ENCODE data around the gene RAC2. TPM values are rescaled to one million over a fixed set of nuclear protein-coding genes. Genes with fewer than 3 reads are reported as not detected.

The RAC2 gene
- total RNA-seq, 5 donors from 2014 or later (not counting 1 experiment from before 2014, with no cell fraction given), result 353 to 413 (median 385) TPM

GRCh38 chr22:37215890-37216289 is 28.2 kb downstream of the RAC2 start:
- Histone ChIP-seq H3K4me3 (ENCODE audit: control insufficient read depth in 1 of 2, extremely low read depth in 1 of 2, low read length in 1 of 2) (no peak overlapping the region), H3K27ac (ENCODE audit: low read length) (no peak overlapping the region), H3K27me3 (replicated peaks in 1 of 2; ENCODE audit: control insufficient read depth in 2 of 2, extremely low read depth in 1 of 2, insufficient read depth in 2 of 2, low read length in 1 of 2) (no peaks in the 10 kb centered on the region), H3K9me3 (no peaks in the 10 kb centered on the region), H3K4me1 (ENCODE audit: control insufficient read depth in 1 of 2, extremely low read depth in 1 of 2, insufficient read depth in 2 of 2, low read length in 2 of 2) (peaks cover 39 to 60% of the 10 kb centered on the region in 2 experiments), H3K36me3 (ENCODE audit: control insufficient read depth in 2 of 2, extremely low read depth in 1 of 2, insufficient read depth in 1 of 2, low read length in 1 of 2) (peaks cover 3 to 13% of the 10 kb centered on the region in 2 donors)
- no peaks in the 10 kb centered on the region for H3K27me3 Mint-ChIP-seq
- peak overlapping the region; percentile 22 to 39 for H3K27ac Mint-ChIP-seq
- H3K4me1 Mint-ChIP-seq, result peaks cover 63 to 87% (median 68%) of the 10 kb centered on the region in 3 donors
- peaks cover 0 to 3% (median 0%) of the 10 kb centered on the region in 3 donors for H3K9me3 Mint-ChIP-seq
- ATAC-seq (replicated peaks in 1 of 4) (no peak), DNase-seq (no peak)
- ChIA-PET POLR2A (interaction anchor here in 1 of 2 donors (0.5 to 0.6 kb wide), 2 partner anchors 25 to 326 kb away, joined by 3 read pairs; no protein-coding TSS in a partner anchor), CTCF (no interaction called here)
- no peak overlapping the region for H3K4me3 Mint-ChIP-seq
- no CpG with 5 or more reads among the region's 9 CpGs for WGBS (ENCODE audit: insufficient coverage)
- H3K36me3 Mint-ChIP-seq, result peaks cover 15% of the 10 kb centered on the region

GRCh38 chr22:37214731-37215030 is 29.4 kb downstream of the RAC2 start:
- Histone ChIP-seq H3K27me3 (replicated peaks in 1 of 2; ENCODE audit: control insufficient read depth in 2 of 2, extremely low read depth in 1 of 2, insufficient read depth in 2 of 2, low read length in 1 of 2) (no peaks in the 10 kb centered on the region), H3K4me3 (ENCODE audit: control insufficient read depth in 1 of 2, extremely low read depth in 1 of 2, low read length in 1 of 2) (no peak overlapping the region), H3K4me1 (ENCODE audit: control insufficient read depth in 1 of 2, extremely low read depth in 1 of 2, insufficient read depth in 2 of 2, low read length in 2 of 2) (peaks cover 36 to 48% of the 10 kb centered on the region in 2 experiments), H3K36me3 (ENCODE audit: control insufficient read depth in 2 of 2, extremely low read depth in 1 of 2, insufficient read depth in 1 of 2, low read length in 1 of 2) (peaks cover 3 to 15% of the 10 kb centered on the region in 2 donors), H3K9me3 (no peaks in the 10 kb centered on the region), H3K27ac (ENCODE audit: low read length) (no peak overlapping the region)
- DNase-seq (no peak), ATAC-seq (replicated peaks in 1 of 4) (no peak)
- peak overlapping the region; percentile 4 to 69 for H3K27ac Mint-ChIP-seq
- no peaks in the 10 kb centered on the region for H3K9me3 Mint-ChIP-seq
- POLR2A ChIA-PET, result no interaction called here
- CTCF ChIA-PET, result no interaction called here
- H3K27me3 Mint-ChIP-seq, result no peaks in the 10 kb centered on the region
- H3K36me3 Mint-ChIP-seq, result peaks cover 13% of the 10 kb centered on the region
- peaks cover 56 to 77% (median 62%) of the 10 kb centered on the region in 3 donors for H3K4me1 Mint-ChIP-seq
- no peak overlapping the region for H3K4me3 Mint-ChIP-seq
- WGBS (ENCODE audit: insufficient coverage), result 97% methylated on average over 9 of the region's 13 CpGs

- Histone ChIP-seq H3K27ac (ENCODE audit: low read length) (no peak overlapping the region), H3K9me3 (no peaks in the 10 kb centered on the region), H3K4me3 (ENCODE audit: control insufficient read depth in 1 of 2, extremely low read depth in 1 of 2, low read length in 1 of 2) (no peak overlapping the region), H3K4me1 (ENCODE audit: control insufficient read depth in 1 of 2, extremely low read depth in 1 of 2, insufficient read depth in 2 of 2, low read length in 2 of 2) (peaks cover 31 to 45% of the 10 kb centered on the region in 2 experiments), H3K27me3 (replicated peaks in 1 of 2; ENCODE audit: control insufficient read depth in 2 of 2, extremely low read depth in 1 of 2, insufficient read depth in 2 of 2, low read length in 1 of 2) (no peaks in the 10 kb centered on the region), H3K36me3 (ENCODE audit: control insufficient read depth in 2 of 2, extremely low read depth in 1 of 2, insufficient read depth in 1 of 2, low read length in 1 of 2) (peaks cover 3 to 15% of the 10 kb centered on the region in 2 donors)
- H3K36me3 Mint-ChIP-seq, result peaks cover 13% of the 10 kb centered on the region
- H3K4me1 Mint-ChIP-seq, result peaks cover 56 to 77% (median 61%) of the 10 kb centered on the region in 3 donors
- no peak overlapping the region for H3K4me3 Mint-ChIP-seq
- DNase-seq (no peak), ATAC-seq (replicated peaks in 1 of 4) (no peak)
- H3K27ac Mint-ChIP-seq, result peak overlapping the region; percentile 39 to 69
- H3K27me3 Mint-ChIP-seq, result no peaks in the 10 kb centered on the region
- ChIA-PET CTCF (no interaction called here), POLR2A (no interaction called here)
- H3K9me3 Mint-ChIP-seq, result no peaks in the 10 kb centered on the region
- 91% methylated on average over 8 of the region's 13 CpGs for WGBS (ENCODE audit: insufficient coverage)
Observed at GRCh38 chr22:37213941-37214730, 29.9 kb downstream of the RAC2 start.

DNA sequence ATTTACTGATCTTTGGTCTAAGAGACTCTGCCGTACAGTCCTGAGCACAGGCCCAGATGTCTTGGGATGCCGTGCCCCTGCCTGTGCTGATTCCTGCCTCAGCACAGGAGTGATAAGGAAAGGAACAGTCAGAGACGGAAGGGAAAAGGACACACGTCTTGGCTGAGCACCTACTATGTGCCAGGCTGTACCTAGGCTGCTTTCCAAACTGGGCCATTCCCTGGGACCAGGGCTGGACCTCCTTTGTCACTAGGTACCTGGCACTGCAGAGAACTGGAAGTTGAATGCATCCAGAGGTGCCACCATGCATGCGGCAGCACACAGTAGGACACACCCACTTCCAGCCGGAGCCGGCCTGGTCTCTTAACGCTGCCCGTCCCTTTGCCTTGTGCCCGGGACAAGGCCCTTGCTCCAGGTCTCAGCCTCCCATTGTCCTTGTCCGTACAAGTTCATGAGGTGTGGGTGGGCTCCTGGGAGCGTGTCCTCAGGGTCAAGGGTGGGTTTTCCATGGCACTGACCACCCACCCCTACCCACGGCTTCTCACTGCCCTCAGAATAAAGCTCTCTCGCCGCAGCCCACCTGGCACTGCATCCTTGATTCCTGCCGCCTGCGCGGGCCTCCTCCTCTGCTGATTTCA is 30.7 kb downstream of the RAC2 start:
- H3K4me3 Mint-ChIP-seq, result no peak overlapping the region
- peaks cover 30 to 45% of the 10 kb centered on the region in 2 experiments for H3K4me1 ChIP-seq (ENCODE audit: control insufficient read depth in 1 of 2, extremely low read depth in 1 of 2, insufficient read depth in 2 of 2, low read length in 2 of 2)
- POLR2A ChIA-PET, result no interaction called here
- H3K36me3 ChIP-seq (ENCODE audit: control insufficient read depth in 2 of 2, extremely low read depth in 1 of 2, insufficient read depth in 1 of 2, low read length in 1 of 2), result peaks cover 3 to 15% of the 10 kb centered on the region in 2 donors
- H3K27ac Mint-ChIP-seq, result peak overlapping the region in 1 of 2 donors; percentile 39
- WGBS (ENCODE audit: insufficient coverage), result 90% methylated on average over 6 of the region's 18 CpGs
- no peak overlapping the region for H3K27ac ChIP-seq (ENCODE audit: low read length)
- CTCF ChIA-PET, result no interaction called here
- H3K27me3 ChIP-seq (replicated peaks in 1 of 2; ENCODE audit: control insufficient read depth in 2 of 2, extremely low read depth in 1 of 2, insufficient read depth in 2 of 2, low read length in 1 of 2), result no peaks in the 10 kb centered on the region
- H3K36me3 Mint-ChIP-seq, result peaks cover 13% of the 10 kb centered on the region
- no peaks in the 10 kb centered on the region for H3K9me3 Mint-ChIP-seq
- H3K4me3 ChIP-seq (ENCODE audit: control insufficient read depth in 1 of 2, extremely low read depth in 1 of 2, low read length in 1 of 2), result no peak overlapping the region
- no peaks in the 10 kb centered on the region for H3K27me3 Mint-ChIP-seq
- peaks cover 56 to 77% (median 61%) of the 10 kb centered on the region in 3 donors for H3K4me1 Mint-ChIP-seq
- ATAC-seq (replicated peaks in 1 of 4) (no peak), DNase-seq (no peak)
- no peaks in the 10 kb centered on the region for H3K9me3 ChIP-seq

DNA sequence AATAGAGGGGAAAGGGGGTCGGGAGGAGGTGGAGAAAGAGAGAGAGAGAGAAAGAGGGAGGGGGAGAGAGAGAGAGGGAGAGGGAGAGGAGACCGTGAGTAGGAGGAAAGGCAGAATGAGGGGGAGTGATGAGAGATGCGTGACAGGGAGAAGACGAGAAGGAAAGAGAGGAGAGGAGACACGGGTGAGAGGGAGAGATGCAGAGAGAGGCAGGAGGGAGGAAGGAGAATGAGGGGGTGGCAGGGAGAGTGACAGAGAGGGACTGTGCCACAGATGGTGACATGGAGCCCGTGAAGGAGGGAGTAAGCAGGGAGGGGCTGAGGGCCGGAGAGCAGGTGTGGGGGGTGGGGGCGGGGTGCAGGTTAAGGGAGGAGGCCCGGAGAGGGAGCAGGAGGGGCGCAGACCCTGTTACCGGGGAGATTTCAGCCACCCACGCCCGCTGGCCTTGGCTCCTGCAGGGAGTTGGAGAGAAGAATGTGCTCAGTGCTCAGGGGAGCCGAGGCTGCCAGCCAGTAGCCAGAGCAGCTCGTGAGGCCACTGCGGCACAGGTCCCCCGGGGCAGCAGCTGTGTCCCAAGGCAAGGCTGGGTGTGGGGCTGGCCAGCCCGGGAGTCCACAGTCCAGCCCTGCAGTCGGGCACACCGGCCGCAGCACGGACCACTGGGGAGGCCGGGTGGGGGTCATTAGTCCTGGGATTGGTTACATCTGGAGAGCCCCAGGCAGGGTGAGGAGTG is 31.7 kb downstream of the RAC2 start, which contains the start of gene SSTR3:
Gene SSTR3 (minus strand): TSS at position 304 of the 733 bp plus-strand sequence. CDS start 4,674 bp downstream, outside the sequence.
- peaks cover 13% of the 10 kb centered on the region for H3K36me3 Mint-ChIP-seq
- Histone ChIP-seq H3K27ac (ENCODE audit: low read length) (no peak within 1 kb of the TSS), H3K27me3 (replicated peaks in 1 of 2; ENCODE audit: control insufficient read depth in 2 of 2, extremely low read depth in 1 of 2, insufficient read depth in 2 of 2, low read length in 1 of 2) (no peaks in the 10 kb centered on the region), H3K36me3 (ENCODE audit: control insufficient read depth in 2 of 2, extremely low read depth in 1 of 2, insufficient read depth in 1 of 2, low read length in 1 of 2) (peaks cover 4 to 18% of the 10 kb centered on the region in 2 donors), H3K9me3 (no peaks in the 10 kb centered on the region), H3K4me1 (ENCODE audit: control insufficient read depth in 1 of 2, extremely low read depth in 1 of 2, insufficient read depth in 2 of 2, low read length in 2 of 2) (peaks cover 31 to 46% of the 10 kb centered on the region in 2 experiments), H3K4me3 (ENCODE audit: control insufficient read depth in 1 of 2, extremely low read depth in 1 of 2, low read length in 1 of 2) (no peak within 1 kb of the TSS)
- peaks cover 56 to 77% (median 61%) of the 10 kb centered on the region in 3 donors for H3K4me1 Mint-ChIP-seq
- 72% methylated on average over 20 of the region's 23 CpGs for WGBS (ENCODE audit: insufficient coverage)
- DNase-seq, result no peak
- no peaks in the 10 kb centered on the region for H3K27me3 Mint-ChIP-seq
- no peaks in the 10 kb centered on the region for H3K9me3 Mint-ChIP-seq
- POLR2A ChIA-PET, result no interaction called here
- H3K27ac Mint-ChIP-seq, result peak within 1 kb of the TSS; percentile 61 to 76
- peak within 1 kb of the TSS in 1 of 3 donors; percentile 8 for H3K4me3 Mint-ChIP-seq
- CTCF ChIA-PET, result no interaction called here
- no peak for ATAC-seq (replicated peaks in 1 of 4)

DNA sequence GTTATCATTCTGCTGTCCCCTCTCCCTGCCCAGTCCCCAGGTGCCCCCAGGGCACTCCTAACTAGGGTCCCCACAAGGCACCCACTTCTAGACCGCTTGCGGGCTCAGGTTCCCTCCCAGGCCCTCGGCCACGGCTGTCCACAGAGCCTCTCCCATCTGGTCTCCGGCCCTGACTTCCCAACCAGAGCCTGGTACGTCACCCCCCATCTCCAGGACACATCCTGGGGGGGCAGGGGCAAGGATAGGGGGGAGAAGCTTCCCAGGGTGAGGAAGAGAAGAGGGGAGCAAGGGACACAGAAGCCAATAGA is 32.2 kb downstream of the RAC2 start:
- no peaks in the 10 kb centered on the region for H3K27me3 Mint-ChIP-seq
- Histone ChIP-seq H3K4me3 (ENCODE audit: control insufficient read depth in 1 of 2, extremely low read depth in 1 of 2, low read length in 1 of 2) (no peak overlapping the region), H3K36me3 (ENCODE audit: control insufficient read depth in 2 of 2, extremely low read depth in 1 of 2, insufficient read depth in 1 of 2, low read length in 1 of 2) (peaks cover 5 to 21% of the 10 kb centered on the region in 2 donors), H3K4me1 (ENCODE audit: control insufficient read depth in 1 of 2, extremely low read depth in 1 of 2, insufficient read depth in 2 of 2, low read length in 2 of 2) (peaks cover 28 to 46% of the 10 kb centered on the region in 2 experiments), H3K27me3 (replicated peaks in 1 of 2; ENCODE audit: control insufficient read depth in 2 of 2, extremely low read depth in 1 of 2, insufficient read depth in 2 of 2, low read length in 1 of 2) (no peaks in the 10 kb centered on the region), H3K9me3 (no peaks in the 10 kb centered on the region), H3K27ac (ENCODE audit: low read length) (no peak overlapping the region)
- WGBS (ENCODE audit: insufficient coverage), result no CpG with 5 or more reads among the region's 6 CpGs
- ATAC-seq (replicated peaks in 1 of 4) (no peak), DNase-seq (no peak)
- H3K27ac Mint-ChIP-seq, result no peak overlapping the region
- peak overlapping the region in 1 of 3 donors; percentile 8 for H3K4me3 Mint-ChIP-seq
- POLR2A ChIA-PET, result no interaction called here
- CTCF ChIA-PET, result no interaction called here
- peaks cover 55 to 77% (median 59%) of the 10 kb centered on the region in 3 donors for H3K4me1 Mint-ChIP-seq
- peaks cover 13% of the 10 kb centered on the region for H3K36me3 Mint-ChIP-seq
- H3K9me3 Mint-ChIP-seq, result no peaks in the 10 kb centered on the region
